SK-N-SH treated with all-trans-retinoic acid at 6 μM for 48 hours (cell line): ENCODE measurements around the gene SFT2D1.

Experiments used
- ATAC-seq: fragments of 200-7000 bp; cut with Tn5 transposase; 3 replicates; pipeline ENCODE4 v1.9.1; 2020; ENCODE audit warnings: mild to moderate bottlenecking, moderate library complexity
- BACH2 ChIP-seq: fragments of 250-450 bp; sonication (Bioruptor Pico); IDR thresholded peaks from 2 replicates; pipeline ENCODE4 v1.9.0; 2021; ENCODE audit warnings: mild to moderate bottlenecking, borderline replicate concordance
- CREB5 ChIP-seq: fragments of 250-450 bp; sonication (Bioruptor Pico); IDR thresholded peaks from 2 replicates; pipeline ENCODE4 v1.5.1; 2020; ENCODE audit warnings: low read depth, mild to moderate bottlenecking, moderate library complexity
- CSRNP3 ChIP-seq: fragments of 250-450 bp; sonication (Bioruptor Pico); IDR thresholded peaks from 2 replicates; pipeline ENCODE4 v1.5.1; 2021; ENCODE audit warnings: mild to moderate bottlenecking, moderate library complexity
- ESRRG ChIP-seq: fragments of 250-450 bp; sonication (Bioruptor Pico); IDR thresholded peaks from 2 replicates; pipeline ENCODE4 v1.6.1; 2021; ENCODE audit warnings: mild to moderate bottlenecking
- ISL1 ChIP-seq: fragments of 250-450 bp; sonication (Bioruptor Pico); IDR thresholded peaks from 2 replicates; pipeline ENCODE4 v2.1.2; 2022; ENCODE audit warnings: mild to moderate bottlenecking, moderate library complexity
- OSR1 ChIP-seq: fragments of 250-450 bp; sonication (Bioruptor Pico); IDR thresholded peaks from 2 replicates; pipeline ENCODE4 v1.8.0; 2022; ENCODE audit warnings: moderate library complexity, mild to moderate bottlenecking, inconsistent platforms
- PATZ1 ChIP-seq: fragments of 250-450 bp; sonication (Bioruptor Pico); IDR thresholded peaks from 2 replicates; pipeline ENCODE4 v1.8.0; 2020; ENCODE audit warnings: mild to moderate bottlenecking, moderate library complexity, borderline replicate concordance
- POU6F1 ChIP-seq: fragments of 250-450 bp; sonication (Bioruptor Pico); IDR thresholded peaks from 2 replicates; pipeline ENCODE4 v1.8.0; 2021; ENCODE audit warnings: low read depth, mild to moderate bottlenecking, moderate library complexity, borderline replicate concordance
- PPARA ChIP-seq: fragments of 250-450 bp; sonication (Bioruptor Pico); IDR thresholded peaks from 2 replicates; pipeline ENCODE4 v1.5.0; 2020; ENCODE audit warnings: mild to moderate bottlenecking, borderline replicate concordance
- RARB ChIP-seq: fragments of 250-450 bp; sonication (Bioruptor Pico); IDR thresholded peaks from 2 replicates; pipeline ENCODE4 v1.8.0; 2021; ENCODE audit warnings: mild to moderate bottlenecking, moderate library complexity
- SNAI2 ChIP-seq: fragments of 250-450 bp; sonication (Bioruptor Pico); IDR thresholded peaks from 2 replicates; pipeline ENCODE4 v1.5.0; 2020; ENCODE audit warnings: mild to moderate bottlenecking, moderate library complexity
- TCF4 ChIP-seq: fragments of 250-450 bp; sonication (Bioruptor Pico); IDR thresholded peaks from 2 replicates; pipeline ENCODE4 v1.8.0; 2021; ENCODE audit warnings: mild to moderate bottlenecking, moderate library complexity, borderline replicate concordance
- TOX ChIP-seq: fragments of 250-450 bp; sonication (Bioruptor Pico); IDR thresholded peaks from 2 replicates; pipeline ENCODE4 v1.8.0; 2021; ENCODE audit warnings: mild to moderate bottlenecking, moderate library complexity, borderline replicate concordance
- TSHZ2 ChIP-seq: fragments of 250-450 bp; sonication (Bioruptor Pico); IDR thresholded peaks from 2 replicates; pipeline ENCODE4 v1.5.0; 2020; ENCODE audit warnings: mild to moderate bottlenecking, moderate library complexity
- ZC3H10 ChIP-seq: fragments of 250-450 bp; sonication (Bioruptor Pico); IDR thresholded peaks from 2 replicates; pipeline ENCODE4 v1.5.1; 2021; ENCODE audit warnings: mild to moderate bottlenecking, moderate library complexity
- ZFP3 ChIP-seq: fragments of 250-450 bp; sonication (Bioruptor Pico); IDR thresholded peaks from 2 replicates; pipeline ENCODE4 v1.5.0; 2020; ENCODE audit warnings: mild to moderate bottlenecking, moderate library complexity
- ZFP30 ChIP-seq: fragments of 450-650 bp; formaldehyde crosslinking; IDR thresholded peaks from 2 replicates; pipeline ENCODE4 v1.5.0; 2022; ENCODE audit warnings: mild to moderate bottlenecking, moderate library complexity
- ZNF565 ChIP-seq: fragments of 450-650 bp; formaldehyde crosslinking; conservative IDR thresholded peaks from 2 replicates; pipeline ENCODE4 v1.5.0; 2020; ENCODE audit warnings: low read depth, mild to moderate bottlenecking, moderate library complexity
- ZNF70 ChIP-seq: fragments of 450-650 bp; formaldehyde crosslinking; IDR thresholded peaks from 2 replicates; pipeline ENCODE4 v1.5.0; 2020; ENCODE audit warnings: mild to moderate bottlenecking, moderate library complexity
- ZNF8 ChIP-seq: fragments of 450-650 bp; formaldehyde crosslinking; IDR thresholded peaks from 2 replicates; pipeline ENCODE4 v1.5.0; 2020; ENCODE audit warnings: mild to moderate bottlenecking, moderate library complexity

The SFT2D1 gene

GRCh38 chr6:166379103-166379586 lies 36.8 kb upstream of the SFT2D1 start:
- TF ChIP-seq ZNF8 (CRISPR knock-in tag) = no peak
- TF ChIP-seq ZNF70 = no peak
- no peak for TF ChIP-seq ISL1
- no peak for TF ChIP-seq TCF4 (CRISPR knock-in tag)
- no peak for TF ChIP-seq BACH2 (CRISPR knock-in tag)
- no peak for TF ChIP-seq ZFP30
- TF ChIP-seq TSHZ2 (CRISPR knock-in tag) = no peak
- TF ChIP-seq ZFP3 = no peak
- no peak for TF ChIP-seq SNAI2 (CRISPR knock-in tag)
- ATAC-seq = no peak

GRCh38 chr6:166377721-166378120 lies 35.4 kb upstream of the SFT2D1 start:
- ATAC-seq = no peak
- TF ChIP-seq TCF4 (CRISPR knock-in tag) (no peak), OSR1 (no peak), ZC3H10 (CRISPR knock-in tag) (no peak), POU6F1 (CRISPR knock-in tag) (no peak), ZNF8 (CRISPR knock-in tag) (no peak), CREB5 (CRISPR knock-in tag) (no peak), TSHZ2 (CRISPR knock-in tag) (no peak), BACH2 (CRISPR knock-in tag) (no peak), ZFP3 (no peak), TOX (no peak), SNAI2 (CRISPR knock-in tag) (no peak), ESRRG (CRISPR knock-in tag) (no peak), CSRNP3 (no peak), ISL1 (no peak), PATZ1 (no peak), PPARA (CRISPR knock-in tag) (no peak), ZFP30 (no peak)

GRCh38 chr6:166375013-166375412 lies 32.7 kb upstream of the SFT2D1 start:
- ATAC-seq = no peak
- TF ChIP-seq CREB5 (CRISPR knock-in tag) (no peak), ZNF70 (no peak), ZNF565 (CRISPR knock-in tag) (no peak), TSHZ2 (CRISPR knock-in tag) (no peak), TCF4 (CRISPR knock-in tag) (no peak), TOX (no peak), OSR1 (no peak), RARB (CRISPR knock-in tag) (no peak)
